Measurements from ENCODE around the gene TMX2.

DNA sequence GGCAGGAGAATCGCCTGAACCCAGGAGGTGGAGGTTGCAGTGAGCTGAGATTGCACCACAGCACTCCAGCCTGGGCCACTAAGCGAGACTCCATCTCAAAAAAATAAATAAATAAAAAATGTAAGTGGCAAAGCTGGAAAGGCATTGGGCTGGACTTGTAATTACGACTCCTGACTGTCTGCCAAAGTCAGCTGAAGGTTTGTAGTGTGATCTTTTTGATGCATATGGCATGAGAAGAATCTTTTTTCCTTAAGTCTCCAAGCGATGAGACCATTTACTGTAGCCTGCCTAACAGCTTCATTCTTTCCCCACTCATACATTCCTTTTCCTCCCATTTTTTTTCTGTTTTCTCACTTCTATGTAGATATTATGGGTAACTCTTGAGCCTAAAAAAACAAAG is 74.0 kb downstream of the TMX2 start:
- TF ChIP-seq POLR2AphosphoS2 (conservative IDR thresholded peaks at IDR 0.05; ENCODE audit: low read length) = no peak
- no peak for TF ChIP-seq EP300 (IDR thresholded peaks at IDR 0.05)
- no peak for TF ChIP-seq POLR2A (IDR thresholded peaks at IDR 0.05; ENCODE audit: low read length)
- TF ChIP-seq CHD2 (IDR thresholded peaks at IDR 0.05; ENCODE audit: low read length, partially characterized antibody) = no peak
- TF ChIP-seq CEBPB (IDR thresholded peaks at IDR 0.05) = no peak
- TF ChIP-seq ZNF302 (CRISPR knock-in tag; IDR thresholded peaks at IDR 0.05) = no peak
- TF ChIP-seq HDAC2 (IDR thresholded peaks at IDR 0.05) = no peak
- no peak for TF ChIP-seq JUN (IDR thresholded peaks at IDR 0.05)
- no peak for TF ChIP-seq RFX5 (IDR thresholded peaks at IDR 0.05)
